ENCODE measurements around the gene C1QL1. TPM values are rescaled to one million over a fixed set of nuclear protein-coding genes. Genes with fewer than 3 reads are reported as not detected.
"Not testable (repeated sequence)": the region's sequence is repeated elsewhere in the genome, so short reads cannot be mapped to it uniquely, and the experiment has no call there.

C1QL1 gene
- total RNA-seq, 1 experiment from 2014 or later: not detected

- Histone ChIP-seq H3K4me3 (ENCODE audit: low read length) (peak within 1 kb of the TSS; percentile 96), H3K9me2 (replicated peaks; ENCODE audit: insufficient read depth, low read length) (no peaks in the 10 kb centered on the region), H3K9me3 (ENCODE audit: low read length) (no peaks in the 10 kb centered on the region), H3K36me3 (ENCODE audit: insufficient read depth, low read length) (peaks cover 31% of the 10 kb centered on the region), H4K20me1 (ENCODE audit: insufficient read depth, low read depth, low read length) (no peaks in the 10 kb centered on the region), H3K79me2 (ENCODE audit: low read length) (peaks cover 48% of the 10 kb centered on the region), H3K27me3 (ENCODE audit: low read length) (no peaks in the 10 kb centered on the region), H3K27ac (ENCODE audit: low read length) (peak within 1 kb of the TSS; percentile 80), H3K4me2 (ENCODE audit: low read depth, low read length, poor library complexity, severe bottlenecking) (peak within 1 kb of the TSS; percentile 87), H2AFZ (ENCODE audit: low read length) (peak within 1 kb of the TSS; percentile 67; the same call in 1 of the 2 replicates), H3K9ac (ENCODE audit: low read length) (peak within 1 kb of the TSS; percentile 93), H3K4me1 (ENCODE audit: low read length) (peaks cover 21% of the 10 kb centered on the region)
- DNase-seq: peak; percentile 99
Measured at GRCh38 chr17:44947461-44948314, 20.4 kb downstream of the C1QL1 start, which contains the start of gene KIF18B. KIF18B (minus strand) TSS chr17:44947773; CDS start chr17:44936344, 11,429 bp downstream.

- DNase-seq; H3K9ac ChIP-seq (ENCODE audit: low read length); H3K9me2 ChIP-seq (replicated peaks; ENCODE audit: insufficient read depth, low read length); H2AFZ ChIP-seq (ENCODE audit: low read length); H4K20me1 ChIP-seq (ENCODE audit: insufficient read depth, low read depth, low read length); H3K27me3 ChIP-seq (ENCODE audit: low read length); H3K27ac ChIP-seq (ENCODE audit: low read length); H3K9me3 ChIP-seq (ENCODE audit: low read length): not testable (repeated sequence)
- H3K36me3 ChIP-seq (ENCODE audit: insufficient read depth, low read length): peaks cover 46% of the 10 kb centered on the region
- peak overlapping the region; percentile 87 for H3K4me2 ChIP-seq (ENCODE audit: low read depth, low read length, poor library complexity, severe bottlenecking)
- H3K4me1 ChIP-seq (ENCODE audit: low read length): peaks cover 21% of the 10 kb centered on the region
- peaks cover 68% of the 10 kb centered on the region for H3K79me2 ChIP-seq (ENCODE audit: low read length)
- H3K4me3 ChIP-seq (ENCODE audit: low read length): peak overlapping the region; percentile 96; the same call in 1 of the 2 replicates
Measured at GRCh38 chr17:44945652-44946051, 22.5 kb downstream of the C1QL1 start.

- no peak for DNase-seq
Measured at GRCh38 chr17:44942456-44942855, 25.6 kb downstream of the C1QL1 start.

GRCh38 chr17:44941712-44942331 is 26.3 kb downstream of the C1QL1 start:
- H2AFZ ChIP-seq (ENCODE audit: low read length): no peak overlapping the region
- H3K9me3 ChIP-seq (ENCODE audit: low read length): 0 out of 2 replicates have a peak, but pooled peaks cover 4% of the 10 kb centered on the region
- peaks cover 71% of the 10 kb centered on the region for H3K36me3 ChIP-seq (ENCODE audit: insufficient read depth, low read length)
- DNase-seq: no peak
- H3K4me2 ChIP-seq (ENCODE audit: low read depth, low read length, poor library complexity, severe bottlenecking): no peak overlapping the region
- H3K27ac ChIP-seq (ENCODE audit: low read length): no peak overlapping the region
- no peak overlapping the region for H3K9ac ChIP-seq (ENCODE audit: low read length)
- H3K79me2 ChIP-seq (ENCODE audit: low read length): peaks cover 94% of the 10 kb centered on the region
- H3K4me3 ChIP-seq (ENCODE audit: low read length): no peak overlapping the region
- no peaks in the 10 kb centered on the region for H4K20me1 ChIP-seq (ENCODE audit: insufficient read depth, low read depth, low read length)
- no peaks in the 10 kb centered on the region for H3K27me3 ChIP-seq (ENCODE audit: low read length)
- H3K4me1 ChIP-seq (ENCODE audit: low read length): peaks cover 14% of the 10 kb centered on the region
- no peaks in the 10 kb centered on the region for H3K9me2 ChIP-seq (replicated peaks; ENCODE audit: insufficient read depth, low read length)

More at GRCh38 chr17:44942456-44942855, 25.6 kb downstream of the C1QL1 start:
- no peaks in the 10 kb centered on the region for H4K20me1 ChIP-seq (ENCODE audit: insufficient read depth, low read depth, low read length)
- no peak overlapping the region for H3K27ac ChIP-seq (ENCODE audit: low read length)
- no peak overlapping the region for H3K4me2 ChIP-seq (ENCODE audit: low read depth, low read length, poor library complexity, severe bottlenecking)
- no peak overlapping the region for H3K4me3 ChIP-seq (ENCODE audit: low read length)
- H3K36me3 ChIP-seq (ENCODE audit: insufficient read depth, low read length): peaks cover 68% of the 10 kb centered on the region
- no peaks in the 10 kb centered on the region for H3K27me3 ChIP-seq (ENCODE audit: low read length)
- H2AFZ ChIP-seq (ENCODE audit: low read length): no peak overlapping the region
- peaks cover 94% of the 10 kb centered on the region for H3K79me2 ChIP-seq (ENCODE audit: low read length)
- H3K9me3 ChIP-seq (ENCODE audit: low read length): 0 out of 2 replicates have a peak, but pooled peaks cover 4% of the 10 kb centered on the region
- peaks cover 14% of the 10 kb centered on the region for H3K4me1 ChIP-seq (ENCODE audit: low read length)
- H3K9ac ChIP-seq (ENCODE audit: low read length): no peak overlapping the region
- H3K9me2 ChIP-seq (replicated peaks; ENCODE audit: insufficient read depth, low read length): no peaks in the 10 kb centered on the region

- no peak overlapping the region for H3K9ac ChIP-seq (ENCODE audit: low read length)
- no peak overlapping the region for H3K4me3 ChIP-seq (ENCODE audit: low read length)
- no peak overlapping the region for H3K4me2 ChIP-seq (ENCODE audit: low read depth, low read length, poor library complexity, severe bottlenecking)
- H2AFZ ChIP-seq (ENCODE audit: low read length): no peak overlapping the region
- DNase-seq: no peak
- H3K4me1 ChIP-seq (ENCODE audit: low read length): peaks cover 7% of the 10 kb centered on the region; the same call in 1 of the 2 replicates
- H3K27ac ChIP-seq (ENCODE audit: low read length): no peak overlapping the region
- H3K9me2 ChIP-seq (replicated peaks; ENCODE audit: insufficient read depth, low read length): no peaks in the 10 kb centered on the region
- H3K27me3 ChIP-seq (ENCODE audit: low read length): no peaks in the 10 kb centered on the region
- H3K36me3 ChIP-seq (ENCODE audit: insufficient read depth, low read length): peaks cover 66% of the 10 kb centered on the region
- H4K20me1 ChIP-seq (ENCODE audit: insufficient read depth, low read depth, low read length): no peaks in the 10 kb centered on the region
- H3K9me3 ChIP-seq (ENCODE audit: low read length): 0 out of 2 replicates have a peak, but pooled peaks cover 4% of the 10 kb centered on the region
- peaks cover 84% of the 10 kb centered on the region for H3K79me2 ChIP-seq (ENCODE audit: low read length)
Measured at GRCh38 chr17:44940768-44941167, 27.3 kb downstream of the C1QL1 start.

DNA sequence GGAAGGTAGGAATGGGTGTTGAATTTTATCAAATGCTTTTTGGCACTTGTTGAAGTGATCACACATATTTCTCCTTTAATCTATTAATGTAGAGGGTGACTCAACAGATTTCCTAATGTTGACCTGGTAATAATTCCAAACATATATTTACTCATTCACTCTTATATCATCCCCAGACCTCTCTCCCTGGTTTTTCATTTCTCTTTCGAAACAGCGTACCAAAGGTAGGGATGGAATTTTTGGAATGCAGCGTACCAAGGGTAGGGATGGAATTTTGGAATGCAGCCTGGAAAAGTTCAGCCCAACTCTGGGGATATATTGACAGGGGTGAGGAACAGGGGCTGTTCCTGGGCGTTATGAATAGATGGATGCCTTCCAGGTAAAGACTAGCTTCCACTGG is 27.8 kb downstream of the C1QL1 start:
- Histone ChIP-seq H3K4me3 (ENCODE audit: low read length) (no peak overlapping the region), H3K36me3 (ENCODE audit: insufficient read depth, low read length) (peaks cover 62% of the 10 kb centered on the region), H2AFZ (ENCODE audit: low read length) (no peak overlapping the region), H3K9me3 (ENCODE audit: low read length) (0 out of 2 replicates have a peak, but pooled peaks cover 4% of the 10 kb centered on the region), H4K20me1 (ENCODE audit: insufficient read depth, low read depth, low read length) (no peaks in the 10 kb centered on the region), H3K9ac (ENCODE audit: low read length) (no peak overlapping the region), H3K79me2 (ENCODE audit: low read length) (peaks cover 79% of the 10 kb centered on the region), H3K27ac (ENCODE audit: low read length) (no peak overlapping the region), H3K9me2 (replicated peaks; ENCODE audit: insufficient read depth, low read length) (no peaks in the 10 kb centered on the region), H3K27me3 (ENCODE audit: low read length) (no peaks in the 10 kb centered on the region), H3K4me1 (ENCODE audit: low read length) (peaks cover 2% of the 10 kb centered on the region; the same call in 1 of the 2 replicates), H3K4me2 (ENCODE audit: low read depth, low read length, poor library complexity, severe bottlenecking) (no peak overlapping the region)
- DNase-seq: no peak

DNA sequence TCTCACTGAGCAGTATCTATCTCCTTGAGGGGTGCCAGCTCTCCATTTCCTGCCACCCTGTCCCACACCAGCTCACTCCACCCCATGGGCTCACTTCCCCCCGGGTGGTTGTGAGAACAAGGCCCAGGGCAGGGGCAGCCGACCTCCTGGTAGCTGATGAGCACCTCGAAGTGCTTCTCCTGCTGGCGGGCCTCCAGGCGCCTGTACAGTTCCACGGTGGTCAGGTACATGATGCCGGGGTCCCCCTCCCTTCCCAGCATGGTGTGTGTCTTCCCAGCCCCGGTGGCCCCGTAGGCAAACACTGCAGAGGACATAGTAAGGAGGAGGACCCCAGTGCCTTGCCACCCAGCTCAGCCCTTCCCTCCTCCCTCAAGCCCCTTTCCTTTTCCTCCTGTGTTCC is 33.0 kb downstream of the C1QL1 start:
- DNase-seq: no peak
- no peaks in the 10 kb centered on the region for H3K27me3 ChIP-seq (ENCODE audit: low read length)
- H3K27ac ChIP-seq (ENCODE audit: low read length): no peak overlapping the region
- H3K4me1 ChIP-seq (ENCODE audit: low read length): no peaks in the 10 kb centered on the region
- H3K9me2 ChIP-seq (replicated peaks; ENCODE audit: insufficient read depth, low read length): no peaks in the 10 kb centered on the region
- 0 out of 2 replicates have a peak, but pooled peaks cover under 1% of the 10 kb centered on the region for H3K9me3 ChIP-seq (ENCODE audit: low read length)
- H3K4me2 ChIP-seq (ENCODE audit: low read depth, low read length, poor library complexity, severe bottlenecking): no peak overlapping the region
- H2AFZ ChIP-seq (ENCODE audit: low read length): no peak overlapping the region
- H3K79me2 ChIP-seq (ENCODE audit: low read length): peaks cover 28% of the 10 kb centered on the region
- H4K20me1 ChIP-seq (ENCODE audit: insufficient read depth, low read depth, low read length): no peaks in the 10 kb centered on the region
- H3K36me3 ChIP-seq (ENCODE audit: insufficient read depth, low read length): peaks cover 34% of the 10 kb centered on the region
- no peak overlapping the region for H3K9ac ChIP-seq (ENCODE audit: low read length)
- no peak overlapping the region for H3K4me3 ChIP-seq (ENCODE audit: low read length)

GRCh38 chr17:44934745-44935105 is 33.4 kb downstream of the C1QL1 start:
- Histone ChIP-seq H4K20me1 (ENCODE audit: insufficient read depth, low read depth, low read length) (no peaks in the 10 kb centered on the region), H3K9me2 (replicated peaks; ENCODE audit: insufficient read depth, low read length) (no peaks in the 10 kb centered on the region), H3K79me2 (ENCODE audit: low read length) (peaks cover 24% of the 10 kb centered on the region), H3K4me2 (ENCODE audit: low read depth, low read length, poor library complexity, severe bottlenecking) (no peak overlapping the region), H3K4me1 (ENCODE audit: low read length) (no peaks in the 10 kb centered on the region), H3K4me3 (ENCODE audit: low read length) (no peak overlapping the region), H3K9ac (ENCODE audit: low read length) (no peak overlapping the region), H2AFZ (ENCODE audit: low read length) (no peak overlapping the region), H3K36me3 (ENCODE audit: insufficient read depth, low read length) (peaks cover 34% of the 10 kb centered on the region), H3K9me3 (ENCODE audit: low read length) (no peaks in the 10 kb centered on the region), H3K27me3 (ENCODE audit: low read length) (no peaks in the 10 kb centered on the region), H3K27ac (ENCODE audit: low read length) (no peak overlapping the region)
- DNase-seq: no peak

Data from Karpas-422 (cell line).